Smooth muscle cell (in vitro differentiated cells): ENCODE data around the gene C1QTNF6. TPM values are rescaled to one million over a fixed set of nuclear protein-coding genes. Genes with fewer than 3 reads are reported as not detected.
A peak's percentile ranks its signal among the peaks of the same experiment; 100 is the strongest.

Experiments
- DNase-seq: peaks from one replicate; lab custom pipeline; 2025; ENCODE audit not compliant: unreplicated experiment; lab: John Stamatoyannopoulos, UW
- H2AFZ ChIP-seq: fragments of 200-600 bp; sonication (generic); 2 replicates; pipeline ENCODE4 v1.6.0; 2016; ENCODE audit warnings: antibody characterized with exemption, low read depth, mild to moderate bottlenecking
- H3F3A ChIP-seq: fragments of 200-600 bp; sonication (generic); 2 replicates; pipeline ENCODE4 v1.6.0; 2017; ENCODE audit warnings: antibody characterized with exemption, low read depth
- H3K27ac ChIP-seq: fragments of 200-600 bp; sonication (generic); 2 replicates; pipeline ENCODE4 v1.5.1; 2016; ENCODE audit warnings: low read depth, mild to moderate bottlenecking
- H3K27me3 ChIP-seq: fragments of 200-600 bp; sonication (generic); 2 replicates; pipeline ENCODE4 v1.6.1; 2016; ENCODE audit warnings: low read depth, mild to moderate bottlenecking
- H3K36me3 ChIP-seq: fragments of 200-600 bp; sonication (generic); 2 replicates; pipeline ENCODE4 v1.5.1; 2016; ENCODE audit warnings: low read depth
- H3K4me1 ChIP-seq: fragments of 200-600 bp; sonication (generic); 2 replicates; pipeline ENCODE4 v1.5.1; 2016; ENCODE audit warnings: low read depth
- H3K4me2 ChIP-seq: fragments of 200-600 bp; sonication (generic); 2 replicates; pipeline ENCODE4 v1.6.0; 2016; ENCODE audit warnings: mild to moderate bottlenecking
- H3K4me3 ChIP-seq: fragments of 200-600 bp; sonication (generic); 2 replicates; pipeline ENCODE4 v1.5.1; 2016; ENCODE audit warnings: mild to moderate bottlenecking
- H3K79me2 ChIP-seq: fragments of 200-600 bp; sonication (generic); 2 replicates; pipeline ENCODE4 v1.6.0; 2016; ENCODE audit warnings: low read depth, mild to moderate bottlenecking
- H3K9ac ChIP-seq: fragments of 200-600 bp; sonication (generic); 2 replicates; pipeline ENCODE4 v1.6.0; 2016; ENCODE audit warnings: low read depth
- H3K9me3 ChIP-seq: fragments of 200-600 bp; sonication (generic); replicated peaks from 2 replicates; pipeline ENCODE4 v1.5.1; 2016; ENCODE audit warnings: low read depth
- H4K20me1 ChIP-seq: fragments of 200-600 bp; sonication (generic); 2 replicates; pipeline ENCODE4 v1.6.0; 2016; ENCODE audit warnings: low read depth
- CTCF ChIP-seq: fragments of 200-600 bp; sonication (generic); IDR thresholded peaks from 2 replicates; pipeline ENCODE4 v1.5.1; 2017; ENCODE audit warnings: borderline replicate concordance, mild to moderate bottlenecking, antibody characterized with exemption; ENCODE audit not compliant: insufficient read depth, poor library complexity, severe bottlenecking
- WGBS: methylation state at CpG from one replicate; pipeline ENCODE4 v1.1.7; 2016; ENCODE audit warnings: low lambda C conversion rate; 5-methylcytosine and 5-hydroxymethylcytosine counted together
- polyA plus RNA-seq: library from polyadenylated mRNA; unstranded; fragments of >200 nt; fragmentation: Nextera tagmentation; extraction: Ambion mirVana; gene quantifications from 2 replicates; pipeline ENCODE4 v1.2.1, GENCODE V29; 2016
- total RNA-seq: library from RNA; depleted of rRNA; stranded (reverse); fragments of >200 nt; gene quantifications from 2 replicates; pipeline ENCODE4 v1.2.3, GENCODE V29; 2014

C1QTNF6 gene
- total and polyA plus RNA-seq, 2 experiments from 2014 or later: 14.3 to 26.8 TPM

- no peak overlapping the region for H3K4me3 ChIP-seq
- WGBS: 93% methylated on average over 14 of the region's 14 CpGs
Observed at GRCh38 chr22:37230673-37231405, 42.8 kb upstream of the C1QTNF6 start.

GRCh38 chr22:37229805-37230672 lies 42.0 kb upstream of the C1QTNF6 start:
- DNase-seq: no peak
- Histone ChIP-seq H3K9ac (peak overlapping the region; percentile 47), H3K4me1 (peaks cover 4% of the 10 kb centered on the region), H3K79me2 (no peaks in the 10 kb centered on the region), H3F3A (peaks cover 9% of the 10 kb centered on the region), H3K27me3 (no peaks in the 10 kb centered on the region), H3K9me3 (no peaks in the 10 kb centered on the region), H2AFZ (no peak overlapping the region), H4K20me1 (no peaks in the 10 kb centered on the region), H3K27ac (peak overlapping the region; percentile 74), H3K4me3 (no peak overlapping the region), H3K4me2 (peak overlapping the region; percentile 71), H3K36me3 (no peaks in the 10 kb centered on the region)
- TF ChIP-seq CTCF: no peak
- WGBS: 82% methylated on average over 7 of the region's 8 CpGs

More at GRCh38 chr22:37230673-37231405, 42.8 kb upstream of the C1QTNF6 start:
- H3K9me3 ChIP-seq: no peaks in the 10 kb centered on the region
- no peak for DNase-seq
- H3K36me3 ChIP-seq: no peaks in the 10 kb centered on the region
- peaks cover 4% of the 10 kb centered on the region for H3K4me1 ChIP-seq
- H3K27ac ChIP-seq: no peak overlapping the region
- no peak for TF ChIP-seq CTCF
- H3K9ac ChIP-seq: no peak overlapping the region
- peaks cover 9% of the 10 kb centered on the region for H3F3A ChIP-seq
- no peak overlapping the region for H2AFZ ChIP-seq
- H3K79me2 ChIP-seq: no peaks in the 10 kb centered on the region
- no peaks in the 10 kb centered on the region for H3K27me3 ChIP-seq
- H3K4me2 ChIP-seq: no peak overlapping the region
- H4K20me1 ChIP-seq: no peaks in the 10 kb centered on the region

- H3K27ac ChIP-seq: peak overlapping the region; percentile 74
- 38% methylated on average over 7 of the region's 7 CpGs for whole genome bisulfite sequencing
- no peaks in the 10 kb centered on the region for H3K27me3 ChIP-seq
- no peaks in the 10 kb centered on the region for H4K20me1 ChIP-seq
- no peak for DNase-seq
- peaks cover 9% of the 10 kb centered on the region for H3F3A ChIP-seq
- H3K4me3 ChIP-seq: no peak overlapping the region
- peak overlapping the region; percentile 71 for H3K4me2 ChIP-seq
- TF ChIP-seq CTCF: no peak
- H3K9me3 ChIP-seq: no peaks in the 10 kb centered on the region
- H3K36me3 ChIP-seq: no peaks in the 10 kb centered on the region
- no peaks in the 10 kb centered on the region for H3K79me2 ChIP-seq
- H3K9ac ChIP-seq: peak overlapping the region; percentile 47
- H3K4me1 ChIP-seq: peaks cover 4% of the 10 kb centered on the region
- no peak overlapping the region for H2AFZ ChIP-seq
Observed at GRCh38 chr22:37229012-37229804, 41.2 kb upstream of the C1QTNF6 start.
